K562 (cell line): Measurements from ENCODE around the gene CSNK1D. TPM values are rescaled to one million over a fixed set of nuclear protein-coding genes. Genes with fewer than 3 reads are reported as not detected.

Experiments
- CLOCK ChIP-seq: fragments of 250-450 bp; sonication (Bioruptor Pico); IDR thresholded peaks from 2 replicates; pipeline ENCODE4 v1.4.0; 2020; ENCODE audit warnings: mild to moderate bottlenecking, moderate library complexity, borderline replicate concordance
- HBP1 ChIP-seq: fragments of 450-650 bp; formaldehyde crosslinking; IDR thresholded peaks from 2 replicates; pipeline ENCODE4 v1.4.0; 2022; ENCODE audit warnings: missing genetic modification characterization
- HDAC8 ChIP-seq: fragments of 450-650 bp; IDR thresholded peaks from 2 replicates; pipeline ENCODE4 v1.6.1; 2016; ENCODE audit warnings: mild to moderate bottlenecking, missing genetic modification characterization, moderate library complexity, missing compliant biosample characterization
- JUN ChIP-seq, 2 experiments: sonication (generic) in 1 of 2; formaldehyde crosslinking in 1 of 2; IDR thresholded peaks; 2 replicates each; pipeline versions ENCODE4 v1.6.1 to v1.8.0; 2012 to 2022; ENCODE audit warnings: borderline replicate concordance in 2 of 2, mild to moderate bottlenecking in 2 of 2, improper control_type of control experiment in 1 of 2, low read depth in 1 of 2, low read length in 1 of 2, missing genetic modification reagents in 1 of 2
- KDM2B ChIP-seq: fragments of 250-450 bp; sonication (Bioruptor Pico); IDR thresholded peaks from 2 replicates; pipeline ENCODE4 v1.8.0; 2021; ENCODE audit warnings: mild to moderate bottlenecking, moderate library complexity
- PTBP1 ChIP-seq: fragments of 200-400 bp; formaldehyde crosslinking; IDR thresholded peaks from 2 replicates; pipeline ENCODE4 v1.6.1; 2017; ENCODE audit warnings: low read depth, low read length
- SMC3 ChIP-seq: conservative IDR thresholded peaks from 2 replicates; pipeline ENCODE4 v1.6.1; 2011; ENCODE audit warnings: low read depth, low read length, improper control_type of control experiment; ENCODE audit not compliant: insufficient read depth
- SREBF1 ChIP-seq: fragments of 150-350 bp; IDR thresholded peaks from 2 replicates; pipeline ENCODE4 v1.6.1; 2014; ENCODE audit warnings: antibody characterized with exemption, low read depth, low read length, borderline replicate concordance
- STAG1 ChIP-seq: sonication (generic); formaldehyde crosslinking; IDR thresholded peaks from 2 replicates; pipeline ENCODE4 v1.5.0; 2020; ENCODE audit warnings: missing genetic modification reagents, borderline replicate concordance
- ZBTB8A ChIP-seq: fragments of 450-650 bp; IDR thresholded peaks from 2 replicates; pipeline ENCODE4 v1.6.1; 2018; ENCODE audit warnings: mild to moderate bottlenecking, moderate library complexity; ENCODE audit not compliant: partially characterized antibody
- ZNF124 ChIP-seq: sonication (generic); formaldehyde crosslinking; IDR thresholded peaks from 2 replicates; pipeline ENCODE4 v1.8.1; 2022; ENCODE audit warnings: missing genetic modification reagents
- ZNF175 ChIP-seq: fragments of 200-800 bp; sonication (Bioruptor generic); IDR thresholded peaks from 2 replicates; pipeline ENCODE4 v1.6.1; 2016; ENCODE audit warnings: low read depth, mild to moderate bottlenecking, missing genetic modification characterization, missing compliant biosample characterization
- ZNF280A ChIP-seq: fragments of 450-650 bp; IDR thresholded peaks from 2 replicates; pipeline ENCODE4 v1.6.1; 2018; ENCODE audit warnings: mild to moderate bottlenecking, low read depth; ENCODE audit not compliant: partially characterized antibody
- ZNF518B ChIP-seq: fragments of 250-450 bp; sonication (Bioruptor Pico); IDR thresholded peaks from 2 replicates; pipeline ENCODE4 v1.5.0; 2021; ENCODE audit warnings: mild to moderate bottlenecking, moderate library complexity
- ZNF561 ChIP-seq: fragments of 450-650 bp; formaldehyde crosslinking; conservative IDR thresholded peaks from 2 replicates; pipeline ENCODE4 v1.4.0; 2020; ENCODE audit warnings: mild to moderate bottlenecking, moderate library complexity
- ZNF589 ChIP-seq: fragments of 200-800 bp; sonication (Bioruptor generic); IDR thresholded peaks from 2 replicates; pipeline ENCODE4 v1.6.1; 2016; ENCODE audit warnings: low read depth, missing genetic modification characterization, missing compliant biosample characterization
- polyA plus RNA-seq, 8 experiments: library from polyadenylated mRNA; depleted of rRNA in 4 of 8; stranded (reverse) in 5 of 8; unstranded in 3 of 8; fragments of >200 nt; fragmentation: Nextera tagmentation in 2 of 8; fragmentation: Illumina TruSeq in 1 of 8; extraction: Ambion mirVana in 2 of 8; extraction: Trizol in 1 of 8; gene quantifications; 2 replicates each; pipeline versions ENCODE4 v1.2.1 to v1.2.3, GENCODE V29; 2011 to 2014; ENCODE audit warnings: inconsistent platforms in 1 of 8, missing spikeins in 1 of 8
- total RNA-seq, 7 experiments: library from RNA; depleted of rRNA in 6 of 7; stranded (reverse); fragments of >200 nt in 6 of 7; fragmentation: Illumina TruSeq in 2 of 7; extraction: Trizol in 2 of 7; gene quantifications; 2 replicates each; pipeline versions ENCODE4 v1.2.1 to v1.2.3, GENCODE V29; 2011 to 2021; ENCODE audit warnings: low replicate concordance in 1 of 7

The CSNK1D gene
- total and polyA plus RNA-seq, 9 of the 15 experiments (the other 6 are each of a cell fraction or from before 2014, with no cell fraction given) = 6.5 to 133 (median 41.3) TPM

GRCh38 chr17:82292251-82293154 is 19.0 kb upstream of the CSNK1D start (continued):
- TF ChIP-seq STAG1 (CRISPR knock-in tag) = peak; percentile 46; the same call in 1 of the 2 replicates
- no peak; the same call in 1 of the 2 replicates for TF ChIP-seq HDAC8
- 0 out of 2 replicates have a peak, but pooled peaks have one; percentile 19 for TF ChIP-seq SREBF1
- no peak for TF ChIP-seq ZNF518B
- no peak for TF ChIP-seq ZBTB8A
- TF ChIP-seq ZNF175 (CRISPR knock-in tag) = no peak
- TF ChIP-seq KDM2B (CRISPR knock-in tag) = peak; percentile 30
- no peak for TF ChIP-seq ZNF280A
- TF ChIP-seq HBP1 = peak; percentile 45; the same call in 1 of the 2 replicates
- TF ChIP-seq CLOCK (CRISPR knock-in tag) = no peak
- 0 out of 2 replicates have a peak, but pooled peaks have one; percentile 10 for TF ChIP-seq ZNF589
- no peak for TF ChIP-seq ZNF561 (CRISPR knock-in tag)
- no peak for TF ChIP-seq SMC3
- no peak; the same call in 1 of the 2 replicates for TF ChIP-seq ZNF124 (CRISPR knock-in tag)
- peak; percentile 47; the same call in 1 of the 2 replicates for TF ChIP-seq JUN (IDR thresholded peaks at IDR 0.05; ENCODE audit: borderline replicate concordance, low read depth, low read length)
- no peak for TF ChIP-seq JUN (CRISPR knock-in tag; IDR thresholded peaks at IDR 0.05; ENCODE audit: borderline replicate concordance)
- TF ChIP-seq PTBP1 = no peak
